ENCODE data around the gene CATSPER4.
"Not testable (repeated sequence)": the region's sequence is repeated elsewhere in the genome, so short reads cannot be mapped to it uniquely, and the experiment has no call there.

The CATSPER4 gene

GRCh38 chr1:26221094-26221493 lies 30.7 kb downstream of the CATSPER4 start:
- in situ Hi-C loops (cut with HindIII; ENCODE audit: low sequenced_read_pairs): no loop called here
- TF ChIP-seq, protein P1, sequence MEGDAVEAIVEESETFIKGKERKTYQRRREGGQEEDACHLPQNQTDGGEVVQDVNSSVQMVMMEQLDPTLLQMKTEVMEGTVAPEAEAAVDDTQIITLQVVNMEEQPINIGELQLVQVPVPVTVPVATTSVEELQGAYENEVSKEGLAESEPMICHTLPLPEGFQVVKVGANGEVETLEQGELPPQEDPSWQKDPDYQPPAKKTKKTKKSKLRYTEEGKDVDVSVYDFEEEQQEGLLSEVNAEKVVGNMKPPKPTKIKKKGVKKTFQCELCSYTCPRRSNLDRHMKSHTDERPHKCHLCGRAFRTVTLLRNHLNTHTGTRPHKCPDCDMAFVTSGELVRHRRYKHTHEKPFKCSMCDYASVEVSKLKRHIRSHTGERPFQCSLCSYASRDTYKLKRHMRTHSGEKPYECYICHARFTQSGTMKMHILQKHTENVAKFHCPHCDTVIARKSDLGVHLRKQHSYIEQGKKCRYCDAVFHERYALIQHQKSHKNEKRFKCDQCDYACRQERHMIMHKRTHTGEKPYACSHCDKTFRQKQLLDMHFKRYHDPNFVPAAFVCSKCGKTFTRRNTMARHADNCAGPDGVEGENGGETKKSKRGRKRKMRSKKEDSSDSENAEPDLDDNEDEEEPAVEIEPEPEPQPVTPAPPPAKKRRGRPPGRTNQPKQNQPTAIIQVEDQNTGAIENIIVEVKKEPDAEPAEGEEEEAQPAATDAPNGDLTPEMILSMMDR (IDR thresholded peaks at IDR 0.05; ENCODE audit: low read depth, low read length, missing control alignments): no peak
- H3K4me3 ChIP-seq (ENCODE audit: low read depth, low read length): no peak overlapping the region
- DNase-seq (ENCODE audit: low read depth): no peak

- no peak for DNase-seq (ENCODE audit: low read depth)
- no peak overlapping the region for H3K4me3 ChIP-seq (ENCODE audit: low read depth, low read length)
- in situ Hi-C loops (cut with HindIII; ENCODE audit: low sequenced_read_pairs): no loop called here
- TF ChIP-seq, protein P1 (IDR thresholded peaks at IDR 0.05; ENCODE audit: low read depth, low read length, missing control alignments): no peak
Observed at GRCh38 chr1:26224606-26225005, 34.2 kb downstream of the CATSPER4 start.

DNA sequence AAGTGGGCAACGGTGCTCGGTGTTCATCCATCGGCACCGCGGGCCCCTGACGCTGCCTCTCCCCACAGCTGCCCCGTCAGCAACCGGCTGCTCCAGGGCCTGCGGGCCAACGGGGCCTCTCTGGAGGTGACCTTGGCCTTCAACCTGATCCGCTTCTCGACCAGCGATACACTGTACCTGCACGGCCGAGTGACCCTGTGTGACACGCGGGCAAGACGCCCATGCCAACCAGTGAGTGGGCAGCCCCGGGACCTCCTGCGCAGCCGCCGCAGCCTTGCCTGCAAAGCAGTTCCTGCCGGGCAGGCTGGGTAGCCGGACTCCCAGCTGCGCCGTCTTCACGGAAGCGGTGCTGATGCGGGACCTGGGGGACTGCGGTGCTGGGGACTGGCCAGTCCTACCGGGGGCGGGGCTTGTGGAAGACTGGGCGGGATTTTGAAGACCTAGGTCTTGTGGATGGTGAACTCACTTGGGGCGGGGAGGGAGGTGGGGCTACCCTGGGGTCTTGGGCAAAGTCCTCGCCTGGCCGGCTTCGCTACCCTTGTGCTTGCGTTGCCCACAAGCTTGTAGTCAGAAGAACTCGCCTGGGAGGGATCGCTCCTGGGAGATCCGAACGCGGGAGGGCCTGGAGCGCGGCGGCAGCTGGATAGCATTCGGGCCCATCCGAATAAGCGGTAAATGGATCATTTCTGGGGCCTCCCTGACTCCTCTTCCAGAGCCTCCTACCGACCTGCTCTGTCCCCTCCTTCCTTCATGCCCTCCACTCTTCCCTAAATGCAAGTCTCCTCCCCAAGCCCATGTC lies 34.8 kb downstream of the CATSPER4 start:
- in situ Hi-C loops (cut with HindIII; ENCODE audit: low sequenced_read_pairs): no loop called here
- TF ChIP-seq, protein P1 (IDR thresholded peaks at IDR 0.05; ENCODE audit: low read depth, low read length, missing control alignments): no peak
- DNase-seq (ENCODE audit: low read depth): no peak
- H3K4me3 ChIP-seq (ENCODE audit: low read depth, low read length): peak overlapping the region; percentile 28

GRCh38 chr1:26230682-26231081 lies 40.3 kb downstream of the CATSPER4 start:
- DNase-seq (ENCODE audit: low read depth); in situ Hi-C loops (cut with HindIII; ENCODE audit: low sequenced_read_pairs); H3K4me3 ChIP-seq (ENCODE audit: low read depth, low read length): not testable (repeated sequence)

GRCh38 chr1:26233903-26234643 lies 43.7 kb downstream of the CATSPER4 start, which contains the start of gene CEP85:
Gene CEP85 (plus strand): TSS chr1:26234200. CDS start chr1:26239784, 5,584 bp downstream.
- in situ Hi-C loops (cut with HindIII; ENCODE audit: low sequenced_read_pairs): no loop called here
- H3K4me3 ChIP-seq (ENCODE audit: low read depth, low read length): peak within 1 kb of the TSS; percentile 86
- DNase-seq (ENCODE audit: low read depth): peak; percentile 92
- TF ChIP-seq, protein P1 (IDR thresholded peaks at IDR 0.05; ENCODE audit: low read depth, low read length, missing control alignments): peak; percentile 90

DNA sequence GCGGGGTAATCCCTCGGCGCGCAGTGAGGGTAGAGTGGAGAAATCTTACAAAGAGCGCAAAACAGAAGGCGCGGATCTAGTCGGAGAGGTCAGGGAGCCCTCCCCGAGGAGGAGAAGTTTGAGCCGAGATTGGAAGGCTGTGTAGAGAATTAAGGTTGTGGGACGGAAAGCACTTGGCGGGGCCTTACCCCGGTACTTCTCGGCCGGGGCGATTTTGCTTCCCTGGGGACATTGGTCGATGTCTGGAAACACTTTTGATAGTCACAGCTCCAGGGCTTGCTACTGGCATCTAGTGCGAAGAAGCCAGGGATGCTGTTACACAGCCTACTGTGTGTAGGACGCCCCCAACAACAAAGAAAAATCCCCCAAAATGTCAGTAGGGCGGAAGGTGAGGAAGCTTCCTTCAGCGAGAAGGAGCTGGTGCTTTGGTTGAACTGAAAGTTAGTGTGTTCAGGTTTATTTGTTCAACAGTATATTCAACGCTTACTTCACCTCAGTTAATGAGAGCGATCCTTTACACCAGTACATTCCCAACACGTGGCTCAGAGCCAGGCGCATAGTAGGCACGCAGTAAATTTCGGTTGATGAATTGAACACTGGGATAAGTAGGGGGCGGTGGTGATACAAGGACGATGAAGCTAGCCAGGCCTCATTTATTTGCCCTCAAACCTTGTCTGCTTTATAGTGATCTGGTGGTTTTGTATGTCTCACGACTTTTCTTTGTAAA lies 44.4 kb downstream of the CATSPER4 start:
- DNase-seq (ENCODE audit: low read depth): no peak

More for the DNA sequence above, 44.4 kb downstream of the CATSPER4 start:
- H3K4me3 ChIP-seq (ENCODE audit: low read depth, low read length): peak overlapping the region; percentile 86
- TF ChIP-seq, protein P1 (IDR thresholded peaks at IDR 0.05; ENCODE audit: low read depth, low read length, missing control alignments): peak; percentile 3
- in situ Hi-C loops (cut with HindIII; ENCODE audit: low sequenced_read_pairs): loop anchor here (5.0 kb wide), 1 partner anchor 37 kb away; no protein-coding TSS in a partner anchor
